H54 (cell line): ENCODE measurements around the gene PLCB1.
A peak's percentile ranks its signal among the peaks of the same experiment; 100 is the strongest.

Source experiments
- DNase-seq: peaks from one replicate; pipeline ENCODE4 v3.0.0; 2011; ENCODE audit warnings: low spot score, mixed read lengths; ENCODE audit not compliant: insufficient read length
- FAIRE-seq: peaks from 3 replicates; lab custom pipeline; 2011; peaks lifted over from hg19 to GRCh38; lab: Jason Lieb, UNC
- POLR2A ChIP-seq: IDR thresholded peaks from 2 replicates; pipeline ENCODE4 v1.6.1; 2011; ENCODE audit warnings: low read depth, mild to moderate bottlenecking, low read length

The PLCB1 gene

GRCh38 chr20:8880085-8880853 is 748.2 kb downstream of the PLCB1 start:
- TF ChIP-seq POLR2A = no peak
- FAIRE-seq = no peak
- no peak for DNase-seq

- FAIRE-seq = no peak
- no peak for DNase-seq
- TF ChIP-seq POLR2A = no peak
These were observed 759.0 kb downstream of the PLCB1 start for GRCh38 chr20:8891039-8891438.

DNA sequence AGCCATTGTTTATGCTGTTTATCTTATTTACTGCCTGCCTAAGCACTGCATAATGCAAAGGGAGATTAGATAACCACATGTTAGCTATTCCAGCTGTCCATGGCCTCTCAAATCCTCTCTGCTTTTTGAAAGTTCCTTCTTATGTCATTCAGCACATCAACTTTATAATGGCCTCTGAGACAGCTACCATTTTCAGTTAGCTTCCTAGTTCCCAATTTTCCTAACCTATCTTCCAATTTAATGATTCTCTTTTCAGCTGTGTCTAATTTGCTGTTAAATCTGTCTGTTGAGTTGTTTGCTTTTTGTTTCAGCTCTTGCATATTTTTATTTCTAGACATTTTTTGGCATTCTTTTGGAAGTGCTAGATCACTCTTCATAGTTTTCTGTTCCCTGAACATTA is 763.4 kb downstream of the PLCB1 start:
- DNase-seq (no peak), FAIRE-seq (no peak)
- no peak for TF ChIP-seq POLR2A

GRCh38 chr20:8898823-8899222 is 766.8 kb downstream of the PLCB1 start:
- DNase-seq (no peak), FAIRE-seq (no peak)
- no peak for TF ChIP-seq POLR2A

- no peak for FAIRE-seq
- no peak for DNase-seq
- no peak for TF ChIP-seq POLR2A
These were observed 769.4 kb downstream of the PLCB1 start for GRCh38 chr20:8901237-8902025.

DNA sequence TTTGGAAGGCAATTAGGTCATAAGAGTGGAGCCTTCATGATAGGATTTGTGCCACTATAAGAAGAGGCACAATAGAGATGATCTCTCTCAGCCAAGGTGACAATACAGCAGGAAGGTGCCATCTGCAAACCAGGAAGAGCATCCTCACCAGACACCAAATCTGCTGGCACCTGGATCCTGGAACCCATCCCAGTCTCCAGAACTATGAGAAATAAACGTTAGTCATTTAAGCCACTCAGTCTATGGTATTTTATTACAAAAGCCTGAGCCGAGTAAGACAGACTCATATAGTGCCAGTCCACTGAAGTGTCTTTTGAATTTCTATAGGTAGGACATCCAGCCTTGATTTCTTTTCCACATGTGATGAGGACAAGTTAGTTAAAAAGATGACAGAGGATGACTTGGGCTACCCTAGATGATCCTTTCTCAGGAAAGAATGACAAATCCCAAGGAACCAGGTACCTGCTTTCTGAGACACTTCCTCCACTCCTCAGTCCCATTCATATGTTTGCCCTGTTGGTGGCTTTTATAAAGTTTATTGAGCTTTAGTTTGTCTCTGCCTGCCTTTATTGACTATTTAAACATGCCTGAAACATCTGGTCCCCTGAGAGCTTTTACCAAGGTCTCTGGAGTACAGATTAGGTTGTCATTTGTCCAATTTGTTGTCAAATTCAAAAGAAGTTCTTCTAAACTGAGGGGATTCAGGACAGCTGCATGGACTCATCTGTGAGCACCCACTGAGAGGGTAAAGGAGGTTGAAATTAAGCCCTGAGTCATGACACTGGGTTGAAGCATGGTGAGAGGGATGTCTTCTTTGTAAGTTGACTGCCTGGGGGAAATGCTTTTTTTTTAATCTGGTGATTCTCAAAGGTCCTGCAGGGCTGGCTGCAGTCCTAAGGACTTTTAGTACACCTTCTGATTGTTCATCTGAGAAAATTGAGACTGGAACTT is 771.9 kb downstream of the PLCB1 start:
- FAIRE-seq = no peak
- TF ChIP-seq POLR2A = no peak
- DNase-seq = no peak

DNA sequence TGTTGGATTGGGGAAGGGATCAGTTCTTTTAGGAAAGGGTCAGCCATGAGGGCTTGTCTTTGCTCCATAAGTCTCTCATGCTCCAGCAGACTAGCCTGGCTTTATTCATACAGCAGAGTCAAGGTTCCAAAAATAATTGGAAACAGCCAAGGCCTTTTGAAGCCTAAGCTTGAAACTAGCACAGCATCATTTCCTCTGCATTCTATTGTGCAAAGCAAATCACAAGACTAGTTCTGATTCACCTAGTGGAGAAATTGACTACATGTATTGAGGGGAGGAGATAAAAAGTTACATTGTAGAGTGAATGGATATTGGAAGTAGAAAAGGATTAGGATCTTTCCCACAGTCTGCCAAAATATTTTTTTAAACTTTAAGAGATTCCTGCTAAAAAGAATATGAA is 777.5 kb downstream of the PLCB1 start:
- no peak for TF ChIP-seq POLR2A
- DNase-seq (no peak), FAIRE-seq (peak; percentile 60)

DNA sequence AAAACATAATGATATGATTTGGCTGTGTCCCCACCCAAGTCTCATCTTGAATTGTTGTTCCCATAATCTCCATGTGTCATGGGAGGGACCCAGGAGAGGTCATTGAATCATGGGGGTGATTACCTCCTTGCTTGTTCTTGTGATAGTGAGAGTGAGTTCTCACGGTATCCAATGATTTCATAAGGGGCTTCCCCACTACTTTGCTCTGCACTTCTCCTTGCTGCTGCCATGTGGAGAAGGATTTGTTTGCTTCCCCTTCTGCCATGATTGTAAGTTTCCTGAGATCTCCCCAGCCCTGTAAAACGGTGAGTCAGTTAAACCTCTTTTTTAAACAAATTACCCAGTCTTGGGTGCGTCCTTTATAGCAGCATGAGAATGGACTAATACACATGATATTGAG is 780.0 kb downstream of the PLCB1 start:
- FAIRE-seq (no peak), DNase-seq (no peak)
- no peak for TF ChIP-seq POLR2A

GRCh38 chr20:8912731-8913130 is 780.7 kb downstream of the PLCB1 start:
- TF ChIP-seq POLR2A = no peak
- no peak for DNase-seq
- no peak for FAIRE-seq

GRCh38 chr20:8913456-8913855 is 781.4 kb downstream of the PLCB1 start:
- DNase-seq (no peak), FAIRE-seq (no peak)
- no peak for TF ChIP-seq POLR2A

DNA sequence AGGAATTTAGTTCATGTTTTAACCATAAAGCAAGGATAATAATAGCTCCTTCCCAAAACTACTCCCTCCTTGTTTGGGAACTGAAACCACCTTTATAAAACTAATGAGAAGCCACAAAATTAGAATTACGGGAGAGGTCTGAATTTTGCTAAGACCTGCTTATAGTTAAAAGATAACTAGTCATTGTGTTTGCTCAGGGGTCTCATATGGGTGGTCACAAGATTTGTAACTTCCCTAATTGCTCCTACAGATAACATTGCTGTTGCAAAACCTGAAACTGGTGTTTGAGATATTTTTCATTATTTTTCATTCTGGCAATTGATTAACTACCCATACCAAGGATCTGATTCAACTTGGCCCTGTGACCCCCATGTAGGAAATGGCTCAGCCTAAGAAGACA is 782.4 kb downstream of the PLCB1 start:
- DNase-seq = no peak
- FAIRE-seq = no peak
- TF ChIP-seq POLR2A = no peak

GRCh38 chr20:8917084-8917483 is 785.0 kb downstream of the PLCB1 start:
- no peak for TF ChIP-seq POLR2A
- DNase-seq = no peak
- FAIRE-seq = no peak

- DNase-seq (no peak), FAIRE-seq (no peak)
- no peak for TF ChIP-seq POLR2A
These were observed 786.1 kb downstream of the PLCB1 start for GRCh38 chr20:8918145-8918544.

DNA sequence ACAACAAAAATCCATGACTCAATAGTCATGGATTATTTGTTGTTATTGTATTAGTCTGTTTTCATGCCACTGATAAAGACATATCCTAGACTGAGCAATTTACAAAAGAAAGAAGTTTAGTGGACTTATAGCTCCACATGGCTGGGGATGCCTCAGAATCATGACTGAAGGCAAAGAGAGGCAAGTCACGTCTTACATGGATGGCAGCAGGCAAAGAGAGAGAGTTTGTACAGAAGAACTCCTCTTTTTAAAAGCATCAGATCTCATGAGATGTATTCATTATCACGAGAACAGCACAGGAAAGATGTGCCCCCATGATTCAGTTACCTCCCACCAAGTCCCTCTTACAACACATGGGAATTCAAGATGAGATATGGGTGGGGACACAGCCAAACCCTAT is 792.5 kb downstream of the PLCB1 start:
- TF ChIP-seq POLR2A = no peak
- FAIRE-seq (no peak), DNase-seq (no peak)
